ENCODE results near the gene CYTIP. TPM values are rescaled to one million over a fixed set of nuclear protein-coding genes. Genes with fewer than 3 reads are reported as not detected.
A peak's percentile ranks its signal among the peaks of the same experiment; 100 is the strongest.

The CYTIP gene
- total and polyA plus RNA-seq, 2 experiments from 2014 or later = not detected

- peaks cover 9% of the 10 kb centered on the region; the same call in 1 of the 2 replicates for H3K4me1 ChIP-seq (ENCODE audit: insufficient read depth)
- in situ Hi-C loops (cut with MboI) = no loop called here
- 64 to 83% methylated on average over 7 of the region's 7 CpGs for WGBS, 2 experiments (ENCODE audit: low coverage in 1 of 2, low lambda C conversion rate in 2 of 2, missing lambda C conversion rate in 2 of 2)
- DNase-seq = no peak
- no peaks in the 10 kb centered on the region for H3K9me3 ChIP-seq (ENCODE audit: low read depth)
- no peak overlapping the region for H3K4me2 ChIP-seq (ENCODE audit: unreplicated experiment)
- H3K27me3 ChIP-seq (replicated peaks; ENCODE audit: insufficient read depth) = no peaks in the 10 kb centered on the region
- H3K9ac ChIP-seq = no peak overlapping the region
- no peaks in the 10 kb centered on the region for H4K20me1 ChIP-seq (ENCODE audit: insufficient read depth)
- TF ChIP-seq EZH2phosphoT487 (IDR thresholded peaks at IDR 0.05; ENCODE audit: insufficient read depth, low read depth) = no peak
- TF ChIP-seq EZH2 (IDR thresholded peaks at IDR 0.05; ENCODE audit: insufficient read depth, poor library complexity, severe bottlenecking) = no peak
- H3K9me2 ChIP-seq (ENCODE audit: insufficient read depth) = no peaks in the 10 kb centered on the region; the same call in 1 of the 2 replicates
- H3K27ac ChIP-seq = no peak overlapping the region
- H3K36me3 ChIP-seq (ENCODE audit: low read depth) = no peaks in the 10 kb centered on the region
- H2AFZ ChIP-seq = no peak overlapping the region
- no peaks in the 10 kb centered on the region for H3F3A ChIP-seq (ENCODE audit: insufficient read depth)
- no peak overlapping the region for H3K4me3 ChIP-seq
- no peaks in the 10 kb centered on the region for H3K79me2 ChIP-seq (ENCODE audit: insufficient read depth)
Observed at GRCh38 chr2:157479081-157480027, 35.5 kb upstream of the CYTIP start.

GRCh38 chr2:157477919-157478318, 34.0 kb upstream of the CYTIP start:
- no peaks in the 10 kb centered on the region for H3K9me3 ChIP-seq (ENCODE audit: low read depth)
- H3K27ac ChIP-seq = no peak overlapping the region
- H3K27me3 ChIP-seq (replicated peaks; ENCODE audit: insufficient read depth) = no peaks in the 10 kb centered on the region
- in situ Hi-C loops (cut with MboI) = no loop called here
- H3K4me2 ChIP-seq (ENCODE audit: unreplicated experiment) = no peak overlapping the region
- H4K20me1 ChIP-seq (ENCODE audit: insufficient read depth) = no peaks in the 10 kb centered on the region
- H3F3A ChIP-seq (ENCODE audit: insufficient read depth) = no peaks in the 10 kb centered on the region
- H3K9me2 ChIP-seq (ENCODE audit: insufficient read depth) = no peaks in the 10 kb centered on the region; the same call in 1 of the 2 replicates
- TF ChIP-seq EZH2phosphoT487 (IDR thresholded peaks at IDR 0.05; ENCODE audit: insufficient read depth, low read depth) (no peak), EZH2 (IDR thresholded peaks at IDR 0.05; ENCODE audit: insufficient read depth, poor library complexity, severe bottlenecking) (no peak)
- H3K4me1 ChIP-seq (ENCODE audit: insufficient read depth) = peaks cover 9% of the 10 kb centered on the region; the same call in 1 of the 2 replicates
- H3K79me2 ChIP-seq (ENCODE audit: insufficient read depth) = no peaks in the 10 kb centered on the region
- no peak overlapping the region for H3K9ac ChIP-seq
- H3K36me3 ChIP-seq (ENCODE audit: low read depth) = no peaks in the 10 kb centered on the region
- no peak for DNase-seq
- H2AFZ ChIP-seq = no peak overlapping the region
- H3K4me3 ChIP-seq = no peak overlapping the region

GRCh38 chr2:157476953-157477709, 33.2 kb upstream of the CYTIP start:
- H3K79me2 ChIP-seq (ENCODE audit: insufficient read depth) = no peaks in the 10 kb centered on the region
- no peak overlapping the region for H2AFZ ChIP-seq
- TF ChIP-seq EZH2 (IDR thresholded peaks at IDR 0.05; ENCODE audit: insufficient read depth, poor library complexity, severe bottlenecking) (no peak), EZH2phosphoT487 (IDR thresholded peaks at IDR 0.05; ENCODE audit: insufficient read depth, low read depth) (no peak)
- no peak overlapping the region for H3K27ac ChIP-seq
- no peaks in the 10 kb centered on the region for H3K27me3 ChIP-seq (replicated peaks; ENCODE audit: insufficient read depth)
- H3K4me1 ChIP-seq (ENCODE audit: insufficient read depth) = peaks cover 9% of the 10 kb centered on the region; the same call in 1 of the 2 replicates
- no peaks in the 10 kb centered on the region; the same call in 1 of the 2 replicates for H3K9me2 ChIP-seq (ENCODE audit: insufficient read depth)
- H3K36me3 ChIP-seq (ENCODE audit: low read depth) = no peaks in the 10 kb centered on the region
- no peak overlapping the region for H3K4me2 ChIP-seq (ENCODE audit: unreplicated experiment)
- in situ Hi-C loops (cut with MboI) = no loop called here
- no peak overlapping the region for H3K4me3 ChIP-seq
- no peaks in the 10 kb centered on the region for H4K20me1 ChIP-seq (ENCODE audit: insufficient read depth)
- H3F3A ChIP-seq (ENCODE audit: insufficient read depth) = no peaks in the 10 kb centered on the region
- H3K9me3 ChIP-seq (ENCODE audit: low read depth) = no peaks in the 10 kb centered on the region
- H3K9ac ChIP-seq = no peak overlapping the region
- peak; percentile 60 for DNase-seq

DNA sequence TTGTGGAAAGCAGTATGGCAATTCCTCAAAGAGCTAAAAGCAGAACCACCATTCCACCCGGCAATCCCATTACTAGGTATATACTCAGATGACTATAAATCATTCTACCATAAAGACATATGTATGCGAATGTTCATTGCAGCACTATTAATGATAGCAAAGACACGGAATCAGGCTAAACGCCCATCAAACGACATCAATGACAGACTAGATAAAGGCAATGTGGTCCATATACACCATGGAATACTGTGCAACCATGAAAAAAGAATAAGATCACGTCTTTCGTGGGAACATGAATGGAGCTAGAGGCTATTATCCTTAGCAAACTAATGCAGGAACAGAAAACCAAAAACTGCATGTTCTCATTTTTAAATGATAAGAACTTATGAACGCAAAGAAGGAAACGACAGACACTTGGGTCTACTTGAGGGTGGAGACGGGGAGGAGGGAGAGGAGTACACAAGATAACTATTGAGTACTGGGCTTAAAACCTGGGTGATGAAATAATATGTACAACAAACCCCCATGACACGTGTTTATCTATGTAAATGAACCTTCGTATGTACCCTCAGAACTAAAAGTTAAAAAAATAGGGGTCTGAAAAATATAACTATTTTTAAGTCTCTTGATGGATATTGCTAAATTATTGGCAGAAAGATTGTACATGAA, 32.0 kb upstream of the CYTIP start:
- in situ Hi-C loops (cut with MboI) = no loop called here
- WGBS, 2 experiments (ENCODE audit: low coverage in 1 of 2, low lambda C conversion rate in 2 of 2, missing lambda C conversion rate in 2 of 2) = 83 to 86% methylated on average over 12 of the region's 12 CpGs
- TF ChIP-seq EZH2 (IDR thresholded peaks at IDR 0.05; ENCODE audit: insufficient read depth, poor library complexity, severe bottlenecking) = no peak
- no peak for TF ChIP-seq EZH2phosphoT487 (IDR thresholded peaks at IDR 0.05; ENCODE audit: insufficient read depth, low read depth)

More for the DNA sequence above, 32.0 kb upstream of the CYTIP start:
- Histone ChIP-seq H3K79me2 (ENCODE audit: insufficient read depth) (no peaks in the 10 kb centered on the region), H3K4me1 (ENCODE audit: insufficient read depth) (peaks cover 5% of the 10 kb centered on the region; the same call in 1 of the 2 replicates), H3K9me2 (ENCODE audit: insufficient read depth) (no peaks in the 10 kb centered on the region; the same call in 1 of the 2 replicates), H3K27me3 (replicated peaks; ENCODE audit: insufficient read depth) (no peaks in the 10 kb centered on the region), H3K27ac (no peak overlapping the region), H3K36me3 (ENCODE audit: low read depth) (no peaks in the 10 kb centered on the region), H4K20me1 (ENCODE audit: insufficient read depth) (no peaks in the 10 kb centered on the region), H3K9me3 (ENCODE audit: low read depth) (no peaks in the 10 kb centered on the region), H3K4me3 (no peak overlapping the region), H3K9ac (no peak overlapping the region), H3F3A (ENCODE audit: insufficient read depth) (no peaks in the 10 kb centered on the region), H2AFZ (no peak overlapping the region), H3K4me2 (ENCODE audit: unreplicated experiment) (no peak overlapping the region)
- DNase-seq = no peak
